A549 (cell line): ENCODE measurements around the gene GRIP1. TPM values are rescaled to one million over a fixed set of nuclear protein-coding genes. Genes with fewer than 3 reads are reported as not detected.

Experiments used
- ATAC-seq, 2 experiments: fragments of 200-7000 bp in 1 of 2; fragments of >200 bp in 1 of 2; cut with Nextera tagmentation in 1 of 2; cut with Tn5 transposase in 1 of 2; 3 replicates each; pipeline versions ENCODE4 v1.8.0 to v1.9.1; 2018 to 2020; ENCODE audit warnings: mild to moderate bottlenecking in 1 of 2, moderate library complexity in 1 of 2
- CTCF ChIA-PET: fragments of 300-600 bp; sonication (Branson Sonifier 250); formaldehyde crosslinking; extraction: SDS; loops from one replicate; lab custom pipeline; 2021; ENCODE audit warnings: antibody characterized with exemption, inconsistent platforms; lab: Yijun Ruan, JAX
- POLR2A ChIA-PET: fragments of 350-600 bp; formaldehyde crosslinking; extraction: SDS; loops from one replicate; lab custom pipeline; 2021; ENCODE audit warnings: antibody characterized with exemption, inconsistent platforms; lab: Yijun Ruan, JAX
- DNase-seq, 2 experiments: peaks; one replicate each; pipeline versions ENCODE4 v3.0.0 to v3.0.0-alpha.2; 2011 to 2016; ENCODE audit warnings: low read depth in 1 of 2, low spot score in 1 of 2
- FAIRE-seq: peaks from 2 replicates; lab custom pipeline; 2011; peaks lifted over from hg19 to GRCh38; lab: Jason Lieb, UNC
- H3K27ac ChIP-seq, 2 experiments: fragments of >200 bp; sonication (Bioruptor Twin); formaldehyde crosslinking; 3 replicates each; pipeline ENCODE4 v1.5.1; 2016 to 2017
- H3K4me1 ChIP-seq: fragments of >200 bp; sonication (Bioruptor Twin); formaldehyde crosslinking; 3 replicates; pipeline ENCODE4 v1.6.1; 2016
- H3K4me2 ChIP-seq: fragments of >200 bp; sonication (Bioruptor Twin); formaldehyde crosslinking; 3 replicates; pipeline ENCODE4 v1.6.1; 2016
- H3K4me3 ChIP-seq: fragments of >200 bp; sonication (Bioruptor Twin); formaldehyde crosslinking; 3 replicates; pipeline ENCODE4 v1.5.1; 2016
- H3K9me3 ChIP-seq: fragments of >200 bp; sonication (Bioruptor Twin); formaldehyde crosslinking; 3 replicates; pipeline ENCODE4 v1.6.1; 2016
- CHD2 ChIP-seq: fragments of 150-350 bp; IDR thresholded peaks from 2 replicates; pipeline ENCODE4 v1.6.1; 2014; ENCODE audit warnings: low read length; ENCODE audit not compliant: partially characterized antibody
- EP300 ChIP-seq, 2 experiments: fragments of >200 bp; sonication (Bioruptor Twin); formaldehyde crosslinking; IDR thresholded peaks; 2 replicates in 1 of 2; 3 replicates in 1 of 2; pipeline ENCODE4 v1.6.1; 2016 to 2017
- FOSL2 ChIP-seq, 2 experiments: fragments of 450-650 bp in 1 of 2; fragments of >200 bp in 1 of 2; sonication (Bioruptor Twin) in 1 of 2; formaldehyde crosslinking; IDR thresholded peaks; 2 replicates each; pipeline versions ENCODE4 v1.5.0 to v1.6.1; 2016 to 2020; ENCODE audit warnings: mild to moderate bottlenecking in 1 of 2, moderate library complexity in 1 of 2
- HDAC2 ChIP-seq: fragments of 200-600 bp; sonication (generic); IDR thresholded peaks from 2 replicates; pipeline ENCODE4 v1.6.1; 2016
- HOXA7 ChIP-seq: fragments of 250-450 bp; sonication (Bioruptor Pico); IDR thresholded peaks from 2 replicates; pipeline ENCODE4 v1.5.0; 2020; ENCODE audit warnings: mild to moderate bottlenecking, moderate library complexity
- JUNB ChIP-seq: fragments of >200 bp; sonication (Bioruptor Twin); formaldehyde crosslinking; IDR thresholded peaks from 2 replicates; pipeline ENCODE4 v1.6.1; 2016
- KDM5A ChIP-seq: fragments of 200-600 bp; sonication (generic); IDR thresholded peaks from 2 replicates; pipeline ENCODE4 v1.6.1; 2016; ENCODE audit warnings: antibody characterized with exemption, mild to moderate bottlenecking
- MAFK ChIP-seq: fragments of 450-650 bp; IDR thresholded peaks from 2 replicates; pipeline ENCODE4 v1.6.1; 2014; ENCODE audit not compliant: partially characterized antibody
- MAZ ChIP-seq: fragments of 150-350 bp; IDR thresholded peaks from 2 replicates; pipeline ENCODE4 v1.6.1; 2014; ENCODE audit warnings: antibody characterized with exemption, low read depth, low read length, borderline replicate concordance
- MYC ChIP-seq: IDR thresholded peaks from 2 replicates; pipeline ENCODE4 v1.6.1; 2012; ENCODE audit warnings: mild to moderate bottlenecking, inconsistent platforms, low read length, improper control_type of control experiment, borderline replicate concordance
- NFE2L2 ChIP-seq: fragments of 150-350 bp; conservative IDR thresholded peaks from 2 replicates; pipeline ENCODE4 v1.6.1; 2014; ENCODE audit warnings: low read length
- NPAS2 ChIP-seq: fragments of 250-450 bp; sonication (Bioruptor Pico); IDR thresholded peaks from 2 replicates; pipeline ENCODE4 v1.8.0; 2022; ENCODE audit warnings: mild to moderate bottlenecking, moderate library complexity, borderline replicate concordance
- PHF8 ChIP-seq: fragments of 200-600 bp; sonication (generic); IDR thresholded peaks from 2 replicates; pipeline ENCODE4 v1.6.1; 2016; ENCODE audit warnings: low read depth, mild to moderate bottlenecking, antibody characterized with exemption, moderate library complexity, borderline replicate concordance
- POLR2AphosphoS2 ChIP-seq: conservative IDR thresholded peaks from 2 replicates; pipeline ENCODE4 v1.6.1; 2012; ENCODE audit warnings: low read length, improper control_type of control experiment, inconsistent platforms
- RAD21 ChIP-seq, 2 experiments: fragments of >200 bp in 1 of 2; sonication (Bioruptor Twin) in 1 of 2; formaldehyde crosslinking in 1 of 2; IDR thresholded peaks in 1 of 2; conservative IDR thresholded peaks in 1 of 2; 2 replicates in 1 of 2; 3 replicates in 1 of 2; pipeline ENCODE4 v1.6.1; 2012 to 2018; ENCODE audit warnings: inconsistent platforms in 1 of 2
- RARB ChIP-seq: fragments of 250-450 bp; sonication (Bioruptor Pico); IDR thresholded peaks from 2 replicates; pipeline ENCODE4 v1.8.0; 2021; ENCODE audit warnings: mild to moderate bottlenecking, moderate library complexity
- RFX5 ChIP-seq: fragments of 450-650 bp; IDR thresholded peaks from 2 replicates; pipeline ENCODE4 v1.7.1; 2014; ENCODE audit warnings: antibody characterized with exemption, mild to moderate bottlenecking, moderate library complexity
- SREBF2 ChIP-seq: fragments of 450-650 bp; IDR thresholded peaks from 2 replicates; pipeline ENCODE4 v1.6.1; 2014; ENCODE audit warnings: mild to moderate bottlenecking, moderate library complexity
- ZC3H11A ChIP-seq: fragments of 450-650 bp; IDR thresholded peaks from 2 replicates; pipeline ENCODE4 v1.6.1; 2014; ENCODE audit warnings: antibody characterized with exemption, mild to moderate bottlenecking
- ZNF302 ChIP-seq: fragments of 250-450 bp; sonication (Bioruptor Pico); IDR thresholded peaks from 2 replicates; pipeline ENCODE4 v1.9.0; 2021; ENCODE audit warnings: inconsistent platforms, mild to moderate bottlenecking, moderate library complexity
- WGBS: methylation state at CpG from one replicate; pipeline ENCODE4 v1.1.6; 2017; ENCODE audit errors: missing lambda C conversion rate; 5-methylcytosine and 5-hydroxymethylcytosine counted together
- polyA plus RNA-seq, 4 experiments: library from polyadenylated mRNA; depleted of rRNA in 3 of 4; stranded (reverse); fragments of >200 nt; fragmentation: RNase III in 1 of 4; extraction: RNeasy Plus Mini Kit Qiagen cat#74134 plus additional on column Dnase treatment in 1 of 4; gene quantifications; 2 replicates in 3 of 4; 3 replicates in 1 of 4; pipeline ENCODE4 v1.2.3, GENCODE V29; 2011 to 2017
- TF ChIP-seq, protein P1 (sequence below): IDR thresholded peaks from 2 replicates; pipeline ENCODE4 v1.6.1; 2012
- TF ChIP-seq, protein P2 (sequence below): fragments of >200 bp; sonication (Bioruptor Twin); formaldehyde crosslinking; IDR thresholded peaks from 2 replicates; pipeline ENCODE4 v1.6.1; 2016
- TF ChIP-seq, protein P3 (sequence below): fragments of >200 bp; sonication (Bioruptor Twin); formaldehyde crosslinking; IDR thresholded peaks from 3 replicates; pipeline ENCODE4 v1.5.1; 2016
- TF ChIP-seq, protein P4 (sequence below): fragments of 200-600 bp; sonication (generic); IDR thresholded peaks from 2 replicates; pipeline ENCODE4 v1.6.1; 2016; ENCODE audit warnings: antibody characterized with exemption, mild to moderate bottlenecking, moderate library complexity

GRIP1 gene
- polyA plus RNA-seq, 2 of the 4 experiments (the other 2 are of a cell fraction) = 4.6 to 5.8 TPM

DNA sequence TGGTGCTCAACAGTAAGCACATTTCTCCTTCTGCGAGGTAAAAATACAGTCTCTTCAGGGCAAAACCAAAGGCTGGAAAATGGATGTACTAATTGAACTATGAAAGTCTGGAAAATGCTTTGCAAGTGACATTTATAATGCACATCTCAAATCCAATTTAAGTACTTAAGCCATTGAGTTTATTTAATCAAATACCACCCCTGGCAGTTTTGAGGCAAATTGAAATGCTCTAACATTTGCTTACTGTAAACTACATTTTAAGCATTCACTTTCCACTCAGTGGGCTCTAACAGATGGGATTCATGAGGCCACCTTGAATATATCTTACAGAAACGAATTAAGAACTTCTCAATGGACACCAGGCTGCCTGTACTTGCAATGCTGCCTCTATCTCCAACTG lies 306.9 kb downstream of the GRIP1 start:
- POLR2A ChIA-PET = no interaction called here

DNA sequence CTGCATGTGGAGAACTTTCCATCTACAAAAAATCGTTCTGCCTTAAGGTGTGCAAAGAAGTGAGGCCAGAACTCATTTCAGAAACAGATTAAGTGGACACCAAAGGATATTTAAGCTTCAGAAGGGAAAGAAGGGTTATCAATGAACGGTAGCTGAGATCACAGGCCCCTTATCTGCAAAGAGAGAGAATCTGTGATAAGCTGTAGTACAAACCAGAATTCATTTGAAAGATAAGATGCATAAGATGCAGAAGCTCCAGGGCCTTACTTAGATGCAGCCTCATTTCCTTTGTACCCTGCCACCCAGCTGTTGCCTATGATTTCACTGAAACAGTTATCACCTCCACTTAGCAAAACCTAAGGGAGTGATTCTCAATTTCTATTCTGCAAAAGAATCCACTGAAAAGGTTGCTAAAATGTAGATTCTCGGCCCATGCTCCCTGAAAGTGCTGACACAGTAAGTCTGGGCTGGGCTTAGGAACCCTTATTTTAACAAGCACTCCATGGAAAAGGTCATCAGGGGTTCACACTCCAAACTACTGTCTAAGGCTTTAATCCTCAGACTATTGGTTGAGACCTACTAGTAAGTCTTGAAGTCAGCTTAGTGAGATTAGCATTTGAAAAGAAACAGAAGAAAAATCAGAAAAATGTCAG lies 311.7 kb downstream of the GRIP1 start:
- Histone ChIP-seq H3K4me3 (no peak overlapping the region), H3K4me1 (no peaks in the 10 kb centered on the region), H3K27ac (no peak overlapping the region)
- DNase-seq = no peak
- no peak for TF ChIP-seq PHF8
- TF ChIP-seq MAFK = peak; percentile 50
- TF ChIP-seq EP300 (IDR thresholded peaks at IDR 0.05) = no peak
- TF ChIP-seq, all 56 proteins: peak for 1
- H3K4me2 ChIP-seq = no peak overlapping the region
- no peak for FAIRE-seq
- POLR2A ChIA-PET = no interaction called here
- no peak for ATAC-seq
- CTCF ChIA-PET = no interaction called here
- WGBS = 22% methylated on average over 3 of the region's 3 CpGs
- H3K9me3 ChIP-seq = no peaks in the 10 kb centered on the region

More for the DNA sequence above, 306.9 kb downstream of the GRIP1 start:
- H3K27ac ChIP-seq = no peak overlapping the region
- CTCF ChIA-PET = interaction anchor here (1.6 kb wide), 1 partner anchor 20 kb away, joined by 4 read pairs; no protein-coding TSS in a partner anchor
- no peaks in the 10 kb centered on the region for H3K9me3 ChIP-seq
- DNase-seq (no peak), FAIRE-seq (no peak), ATAC-seq (no peak)
- TF ChIP-seq RAD21 (conservative IDR thresholded peaks at IDR 0.05 in 1 of 2, IDR thresholded peaks at IDR 0.05 in 1 of 2) (no peak), RFX5 (no peak), HDAC2 (no peak), NFE2L2 (no peak), NPAS2 (CRISPR knock-in tag) (no peak), RARB (no peak)
- TF ChIP-seq, protein P1, sequence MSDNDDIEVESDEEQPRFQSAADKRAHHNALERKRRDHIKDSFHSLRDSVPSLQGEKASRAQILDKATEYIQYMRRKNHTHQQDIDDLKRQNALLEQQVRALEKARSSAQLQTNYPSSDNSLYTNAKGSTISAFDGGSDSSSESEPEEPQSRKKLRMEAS = no peak
- H3K4me2 ChIP-seq = no peak overlapping the region
- H3K4me3 ChIP-seq = no peak overlapping the region
- WGBS = 48% methylated on average over 2 of the region's 2 CpGs
- no peaks in the 10 kb centered on the region for H3K4me1 ChIP-seq

DNA sequence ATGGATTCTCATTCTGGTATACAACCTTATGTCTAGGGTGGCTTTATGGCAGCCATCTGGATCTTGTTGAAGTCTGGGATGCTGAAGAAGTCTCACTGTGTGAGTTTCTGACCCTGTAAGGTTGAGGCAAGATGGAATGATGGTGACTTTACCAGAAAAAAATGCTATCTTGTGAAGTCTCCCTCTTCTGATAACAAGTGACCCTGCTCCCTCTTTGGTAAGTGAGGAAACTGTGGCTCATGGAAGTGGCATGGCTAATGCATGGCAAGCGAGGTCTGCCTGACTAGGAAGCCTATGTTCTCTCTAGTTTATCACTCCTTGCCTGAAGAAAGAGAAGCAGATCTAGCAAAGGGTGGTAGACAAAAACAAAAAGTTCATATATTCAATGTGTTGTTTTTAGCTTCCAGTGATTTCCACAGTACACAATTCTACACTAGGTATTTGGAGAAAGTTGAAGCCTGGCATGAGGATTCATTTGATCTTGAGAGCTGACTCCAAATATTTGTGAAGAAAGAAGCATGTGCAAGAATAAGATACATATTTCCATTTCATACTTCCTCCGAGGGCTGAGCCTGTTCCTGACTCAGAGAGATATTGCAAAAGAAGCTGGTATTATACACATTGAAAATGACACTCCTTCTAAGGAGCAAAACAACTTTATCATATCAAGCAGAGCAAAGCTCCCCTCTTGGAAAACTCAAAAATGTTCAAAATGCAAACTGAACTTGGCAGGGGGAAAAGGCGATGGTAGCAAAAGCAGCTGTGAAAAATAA lies 313.0 kb downstream of the GRIP1 start:
- Histone ChIP-seq H3K4me1 (no peaks in the 10 kb centered on the region), H3K4me3 (no peak overlapping the region), H3K9me3 (no peaks in the 10 kb centered on the region), H3K27ac (no peak overlapping the region), H3K4me2 (no peak overlapping the region)
- ATAC-seq = no peak
- no peak for DNase-seq
- 40% methylated on average over 3 of the region's 3 CpGs for WGBS
- POLR2A ChIA-PET = no interaction called here
- FAIRE-seq = no peak
- CTCF ChIA-PET = interaction anchor here (1.0 kb wide), 1 partner anchor 12 kb away, joined by 3 read pairs; no protein-coding TSS in a partner anchor
- TF ChIP-seq MYC (no peak), PHF8 (no peak), HOXA7 (no peak), RARB (no peak), CHD2 (no peak), JUNB (no peak), EP300 (IDR thresholded peaks at IDR 0.05) (no peak), MAZ (no peak), NPAS2 (CRISPR knock-in tag) (no peak), ZC3H11A (no peak), KDM5A (no peak), POLR2AphosphoS2 (no peak), SREBF2 (no peak), RFX5 (no peak), FOSL2 (IDR thresholded peaks at IDR 0.05) (no peak), FOSL2 (CRISPR knock-in tag; IDR thresholded peaks at IDR 0.05) (no peak), ZNF302 (CRISPR knock-in tag) (no peak)
- TF ChIP-seq, protein P2, sequence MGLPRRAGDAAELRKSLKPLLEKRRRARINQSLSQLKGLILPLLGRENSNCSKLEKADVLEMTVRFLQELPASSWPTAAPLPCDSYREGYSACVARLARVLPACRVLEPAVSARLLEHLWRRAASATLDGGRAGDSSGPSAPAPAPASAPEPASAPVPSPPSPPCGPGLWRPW = no peak
- TF ChIP-seq, protein P3, sequence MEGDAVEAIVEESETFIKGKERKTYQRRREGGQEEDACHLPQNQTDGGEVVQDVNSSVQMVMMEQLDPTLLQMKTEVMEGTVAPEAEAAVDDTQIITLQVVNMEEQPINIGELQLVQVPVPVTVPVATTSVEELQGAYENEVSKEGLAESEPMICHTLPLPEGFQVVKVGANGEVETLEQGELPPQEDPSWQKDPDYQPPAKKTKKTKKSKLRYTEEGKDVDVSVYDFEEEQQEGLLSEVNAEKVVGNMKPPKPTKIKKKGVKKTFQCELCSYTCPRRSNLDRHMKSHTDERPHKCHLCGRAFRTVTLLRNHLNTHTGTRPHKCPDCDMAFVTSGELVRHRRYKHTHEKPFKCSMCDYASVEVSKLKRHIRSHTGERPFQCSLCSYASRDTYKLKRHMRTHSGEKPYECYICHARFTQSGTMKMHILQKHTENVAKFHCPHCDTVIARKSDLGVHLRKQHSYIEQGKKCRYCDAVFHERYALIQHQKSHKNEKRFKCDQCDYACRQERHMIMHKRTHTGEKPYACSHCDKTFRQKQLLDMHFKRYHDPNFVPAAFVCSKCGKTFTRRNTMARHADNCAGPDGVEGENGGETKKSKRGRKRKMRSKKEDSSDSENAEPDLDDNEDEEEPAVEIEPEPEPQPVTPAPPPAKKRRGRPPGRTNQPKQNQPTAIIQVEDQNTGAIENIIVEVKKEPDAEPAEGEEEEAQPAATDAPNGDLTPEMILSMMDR = no peak
- TF ChIP-seq, protein P4, sequence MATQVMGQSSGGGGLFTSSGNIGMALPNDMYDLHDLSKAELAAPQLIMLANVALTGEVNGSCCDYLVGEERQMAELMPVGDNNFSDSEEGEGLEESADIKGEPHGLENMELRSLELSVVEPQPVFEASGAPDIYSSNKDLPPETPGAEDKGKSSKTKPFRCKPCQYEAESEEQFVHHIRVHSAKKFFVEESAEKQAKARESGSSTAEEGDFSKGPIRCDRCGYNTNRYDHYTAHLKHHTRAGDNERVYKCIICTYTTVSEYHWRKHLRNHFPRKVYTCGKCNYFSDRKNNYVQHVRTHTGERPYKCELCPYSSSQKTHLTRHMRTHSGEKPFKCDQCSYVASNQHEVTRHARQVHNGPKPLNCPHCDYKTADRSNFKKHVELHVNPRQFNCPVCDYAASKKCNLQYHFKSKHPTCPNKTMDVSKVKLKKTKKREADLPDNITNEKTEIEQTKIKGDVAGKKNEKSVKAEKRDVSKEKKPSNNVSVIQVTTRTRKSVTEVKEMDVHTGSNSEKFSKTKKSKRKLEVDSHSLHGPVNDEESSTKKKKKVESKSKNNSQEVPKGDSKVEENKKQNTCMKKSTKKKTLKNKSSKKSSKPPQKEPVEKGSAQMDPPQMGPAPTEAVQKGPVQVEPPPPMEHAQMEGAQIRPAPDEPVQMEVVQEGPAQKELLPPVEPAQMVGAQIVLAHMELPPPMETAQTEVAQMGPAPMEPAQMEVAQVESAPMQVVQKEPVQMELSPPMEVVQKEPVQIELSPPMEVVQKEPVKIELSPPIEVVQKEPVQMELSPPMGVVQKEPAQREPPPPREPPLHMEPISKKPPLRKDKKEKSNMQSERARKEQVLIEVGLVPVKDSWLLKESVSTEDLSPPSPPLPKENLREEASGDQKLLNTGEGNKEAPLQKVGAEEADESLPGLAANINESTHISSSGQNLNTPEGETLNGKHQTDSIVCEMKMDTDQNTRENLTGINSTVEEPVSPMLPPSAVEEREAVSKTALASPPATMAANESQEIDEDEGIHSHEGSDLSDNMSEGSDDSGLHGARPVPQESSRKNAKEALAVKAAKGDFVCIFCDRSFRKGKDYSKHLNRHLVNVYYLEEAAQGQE = no peak
